NCI-H2227 treated with DMSO at 0.1 percent for 48 hours (cell line): ENCODE data around the gene RABAC1.

Source experiments
- DNase-seq: peaks from one replicate; lab custom pipeline; 2025; lab: John Stamatoyannopoulos, UW

RABAC1 gene

GRCh38 chr19:41928754-41929535 is 30.2 kb downstream of the RABAC1 start:
- DNase-seq = no peak

GRCh38 chr19:41928221-41928683 is 30.9 kb downstream of the RABAC1 start, which contains the start of gene ERFL:
ERFL (minus strand) TSS chr19:41928449; CDS start chr19:41912919, 15,530 bp downstream.
- no peak for DNase-seq

- DNase-seq = no peak
These were observed 31.5 kb downstream of the RABAC1 start for GRCh38 chr19:41927497-41928192.

GRCh38 chr19:41926763-41927496 is 32.2 kb downstream of the RABAC1 start:
- DNase-seq = no peak

GRCh38 chr19:41926028-41926762 is 32.9 kb downstream of the RABAC1 start:
- no peak for DNase-seq

DNA sequence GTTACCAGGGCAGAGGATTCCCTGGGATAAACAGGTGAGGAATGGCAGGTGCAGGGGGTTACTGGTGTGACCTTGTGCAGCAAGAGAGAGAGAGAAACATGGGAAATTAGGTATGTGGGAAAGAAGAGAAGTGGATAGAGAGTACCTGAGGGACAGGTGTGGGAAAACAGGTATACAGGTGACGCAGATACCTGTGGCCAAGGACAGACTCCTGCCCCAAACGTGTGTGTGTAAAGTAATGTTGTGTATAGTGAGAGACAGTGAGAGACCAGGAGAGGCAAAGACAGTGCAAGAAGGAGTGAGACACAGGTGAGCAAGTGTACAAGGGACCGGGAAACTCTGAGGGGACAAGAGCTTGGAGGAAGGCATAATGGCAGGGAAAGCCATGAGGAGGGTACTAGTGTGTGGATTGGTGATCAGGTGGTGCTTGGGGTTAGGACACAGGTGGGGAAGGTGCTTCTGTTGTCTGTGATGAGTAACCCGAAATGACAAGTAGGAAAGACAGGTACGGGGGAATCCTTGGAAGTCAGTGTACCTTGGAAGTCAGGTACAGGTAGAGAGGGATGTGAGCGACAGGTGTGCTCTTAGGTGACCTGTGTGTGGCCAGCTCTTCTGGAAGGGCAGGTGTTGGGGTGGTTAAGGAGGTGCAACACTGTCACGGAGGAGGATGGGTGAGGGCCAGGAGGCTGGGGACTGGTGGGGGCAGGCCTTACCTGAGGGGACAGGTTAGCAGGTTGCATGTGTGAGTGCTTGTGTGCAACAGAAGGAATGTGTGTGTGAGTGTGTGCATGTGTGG is 33.7 kb downstream of the RABAC1 start:
- DNase-seq = no peak

- no peak for DNase-seq
These were observed 34.7 kb downstream of the RABAC1 start for GRCh38 chr19:41924151-41925145.

DNA sequence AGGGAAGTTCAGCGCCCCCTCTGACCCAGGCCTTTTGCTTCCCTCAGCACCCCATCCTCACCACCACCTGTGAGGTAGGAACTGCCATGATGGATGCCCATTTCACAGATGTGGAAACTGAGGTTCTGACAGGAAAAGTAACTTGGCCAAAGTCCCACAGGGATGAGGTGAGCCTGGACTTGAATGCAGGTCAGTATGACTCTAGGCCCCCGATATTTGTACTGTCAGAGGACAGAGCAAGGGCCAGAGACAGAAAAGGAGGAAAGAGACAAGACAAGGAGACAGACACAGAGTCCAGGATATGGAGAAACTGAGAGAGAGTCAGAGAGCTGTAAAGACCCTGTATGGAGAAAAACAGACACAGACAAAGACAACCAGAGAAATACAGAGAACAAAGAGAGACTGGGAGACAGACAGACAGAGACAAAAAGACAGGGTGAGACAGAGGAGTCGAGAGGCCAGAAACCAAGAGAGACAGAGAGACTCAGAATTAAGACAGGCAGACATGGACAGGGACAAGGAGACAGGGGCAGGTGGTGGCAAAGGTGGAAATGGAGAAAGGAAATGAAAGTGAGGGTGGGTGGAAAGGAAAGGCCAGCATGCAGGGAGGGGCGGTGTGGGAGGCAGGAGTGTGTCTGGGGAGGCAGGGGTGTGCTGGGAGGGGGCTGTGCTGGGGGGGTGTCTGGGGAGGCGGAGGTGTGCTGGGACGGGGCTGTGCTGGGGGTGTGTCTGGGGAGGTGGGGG is 35.9 kb downstream of the RABAC1 start:
- no peak for DNase-seq

- no peak for DNase-seq
These were observed 36.5 kb downstream of the RABAC1 start for GRCh38 chr19:41922585-41922984.

DNA sequence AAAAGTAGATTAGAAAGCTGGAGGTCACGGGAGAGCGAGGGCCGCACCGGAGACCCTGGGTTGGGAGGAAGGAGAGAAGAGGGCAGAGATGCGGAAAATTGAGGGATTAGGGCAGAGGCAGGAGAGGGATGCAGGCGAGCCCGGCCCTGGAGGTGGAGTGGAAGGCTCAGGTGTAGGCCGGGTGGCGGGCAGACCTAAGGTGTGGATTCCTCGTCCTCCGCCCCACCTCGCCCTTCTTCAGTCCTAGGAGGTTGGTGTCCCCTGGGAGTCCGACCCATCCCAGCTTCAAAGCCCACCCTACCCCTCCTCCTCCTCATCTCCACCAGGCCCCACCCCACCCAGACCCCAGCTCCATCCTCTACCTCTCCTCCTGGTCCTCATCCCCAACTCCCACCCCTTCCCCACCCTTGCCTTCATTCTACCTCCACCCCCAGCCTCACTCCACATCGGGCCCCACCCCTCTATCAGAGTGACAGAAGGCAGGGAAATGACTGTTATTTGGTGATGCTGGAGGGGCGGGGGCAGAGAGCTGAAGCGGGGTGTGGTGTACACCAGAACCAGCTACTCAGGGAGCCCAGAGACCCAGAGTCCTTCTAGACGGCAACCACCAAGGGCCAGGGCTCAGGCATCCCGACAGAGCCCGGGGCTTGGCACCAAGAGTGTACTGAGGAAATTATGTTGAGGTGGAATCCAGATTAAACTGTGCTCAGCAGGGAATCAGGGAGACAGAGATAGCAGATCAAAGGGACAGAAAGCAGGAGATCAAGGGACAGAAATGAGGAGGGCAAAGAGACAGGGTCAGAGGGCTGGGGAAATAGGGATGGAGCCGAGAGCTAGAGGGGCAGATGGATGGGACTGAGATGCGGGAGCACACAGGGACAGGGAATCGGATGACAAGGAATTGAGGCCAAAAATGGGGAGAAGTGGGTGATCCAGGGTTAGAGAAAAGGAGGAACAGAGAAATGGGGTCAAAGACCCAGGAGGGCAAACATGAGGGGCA is 37.2 kb downstream of the RABAC1 start:
- no peak for DNase-seq

GRCh38 chr19:41920882-41921576 is 38.1 kb downstream of the RABAC1 start:
- no peak for DNase-seq

DNA sequence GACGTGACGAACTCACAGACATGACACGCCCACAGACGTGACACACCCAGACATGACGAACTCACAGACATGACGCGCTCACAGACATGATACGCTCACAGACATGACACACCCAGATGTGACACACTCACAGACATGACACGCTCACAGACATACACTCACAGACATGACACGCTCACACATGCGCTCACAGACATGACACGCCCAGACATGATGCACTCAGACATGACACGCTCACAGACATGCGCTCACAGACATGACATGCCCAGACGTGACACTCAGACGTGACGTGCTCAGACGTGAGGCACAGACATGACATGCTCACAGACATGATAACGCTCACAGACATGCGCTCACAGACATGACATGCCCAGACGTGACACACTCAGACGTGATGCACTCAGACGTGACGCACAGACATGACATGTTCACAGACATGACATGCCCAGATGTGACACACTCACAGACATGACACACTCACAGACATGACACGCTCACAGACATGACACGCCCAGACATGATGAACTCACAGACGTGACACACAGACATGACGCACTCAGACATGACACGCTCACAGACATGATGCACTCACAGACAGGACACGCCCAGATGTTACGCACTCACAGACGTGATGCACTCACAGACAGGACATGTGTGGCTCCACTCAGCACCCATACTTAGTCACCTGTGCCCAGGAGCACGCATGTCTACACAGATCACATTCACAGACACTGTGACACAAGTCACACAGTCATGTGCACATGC is 39.0 kb downstream of the RABAC1 start:
- DNase-seq = no peak

DNA sequence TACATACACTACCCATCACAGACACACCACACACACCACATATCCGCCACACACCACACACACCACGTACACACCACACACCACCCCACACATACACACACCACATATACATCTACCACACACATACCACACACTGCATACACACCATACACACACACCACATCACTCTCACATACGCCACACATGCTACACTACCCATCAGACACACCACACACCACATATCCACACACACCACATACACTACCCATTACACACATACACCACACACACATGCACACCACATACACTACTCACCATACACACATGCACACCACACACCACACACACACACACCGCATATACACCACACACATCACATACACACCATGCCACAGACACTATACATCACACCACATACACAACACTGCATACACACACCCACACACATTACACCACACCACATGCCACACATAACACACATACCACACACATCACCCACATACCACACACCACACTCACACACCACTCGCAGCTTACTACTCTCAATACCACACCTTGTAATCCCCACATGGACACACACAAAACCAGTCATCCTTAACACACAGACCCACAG is 40.4 kb downstream of the RABAC1 start:
- no peak for DNase-seq

DNA sequence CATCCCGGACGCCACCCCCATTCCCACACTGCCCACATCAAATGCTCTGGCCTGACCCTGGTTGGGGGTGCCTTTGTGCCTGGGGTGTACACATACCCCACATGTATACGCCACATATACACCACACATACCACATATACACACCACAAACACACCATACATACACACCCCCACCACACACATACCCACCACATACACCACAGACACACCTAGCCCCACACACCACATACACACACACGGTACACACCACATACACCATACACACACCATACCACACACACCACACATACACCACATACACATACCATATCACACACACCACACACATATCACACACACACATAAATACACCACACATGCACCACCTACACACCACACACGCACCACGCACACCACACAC is 41.0 kb downstream of the RABAC1 start:
- no peak for DNase-seq

GRCh38 chr19:41917676-41918075 is 41.4 kb downstream of the RABAC1 start:
- no peak for DNase-seq

DNA sequence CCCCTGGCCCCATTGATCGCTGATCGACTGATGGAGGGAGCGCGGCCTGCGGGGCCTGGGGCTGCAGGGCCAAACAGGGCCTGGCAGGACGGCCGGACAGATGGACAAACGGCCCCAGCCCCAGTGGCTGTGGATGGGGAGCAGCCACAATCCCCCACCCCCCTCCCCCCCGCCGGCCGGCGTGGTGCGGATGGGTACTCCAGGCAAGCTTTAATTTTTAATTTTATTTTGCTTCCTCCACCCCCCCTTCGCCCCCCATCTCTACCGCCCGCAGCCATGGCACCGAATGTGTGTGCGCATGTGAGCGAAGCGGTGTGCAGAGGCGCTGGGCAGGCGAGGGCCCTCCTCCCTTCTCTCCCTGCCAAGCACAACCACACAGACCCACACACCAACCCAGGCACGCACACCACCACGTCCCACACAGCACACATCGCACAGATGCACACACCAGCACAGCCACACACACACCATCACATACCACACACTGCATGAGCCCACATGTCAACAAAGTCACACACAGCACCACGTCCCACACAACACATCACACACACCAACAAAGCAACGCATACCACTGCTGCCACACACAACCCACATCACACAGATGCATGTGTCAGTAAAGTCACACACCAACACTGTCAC is 43.2 kb downstream of the RABAC1 start:
- DNase-seq = no peak
